Gastroesophageal sphincter (tissue), 3 donors: ENCODE results near the gene TESPA1.
"Not testable (repeated sequence)": the region's sequence is repeated elsewhere in the genome, so short reads cannot be mapped to it uniquely, and the experiment has no call there.

Experiments used
- POLR2A ChIP-seq, 2 donors: fragments of 450-650 bp; IDR thresholded peaks; one replicate each; pipeline ENCODE4 v1.6.1; 2017; ENCODE audit warnings: antibody characterized with exemption in 2 of 2, mild to moderate bottlenecking in 2 of 2, moderate library complexity in 1 of 2
- TF ChIP-seq, protein P1 (sequence below), 4 experiments: fragments of 200-600 bp in 2 of 4; fragments of 450-650 bp in 2 of 4; sonication (generic) in 1 of 4; IDR thresholded peaks; one replicate each; pipeline ENCODE4 v1.5.1; 2017 to 2019; ENCODE audit warnings: antibody characterized with exemption in 4 of 4, mild to moderate bottlenecking in 2 of 4, moderate library complexity in 2 of 4

DNA sequence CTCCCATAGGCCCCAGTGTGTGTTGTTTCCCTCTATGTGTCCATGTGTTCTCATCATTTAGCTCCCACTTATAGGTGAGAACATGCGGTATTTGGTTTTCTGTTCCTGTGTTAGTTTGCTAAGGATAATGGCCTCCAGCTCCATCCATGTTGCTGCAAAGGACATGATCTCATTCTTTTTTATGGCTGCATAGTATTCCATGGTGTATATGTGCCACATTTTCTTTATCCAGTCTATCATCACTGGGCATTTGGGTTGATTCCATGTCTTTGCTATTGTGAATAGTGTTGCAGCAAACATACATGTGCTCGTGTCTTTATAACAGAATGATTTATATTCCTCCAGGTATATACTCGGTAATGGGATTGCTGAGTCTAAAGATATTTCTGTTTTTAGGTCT lies 2.2 kb upstream of the TESPA1 start:
- TF ChIP-seq, protein P1, sequence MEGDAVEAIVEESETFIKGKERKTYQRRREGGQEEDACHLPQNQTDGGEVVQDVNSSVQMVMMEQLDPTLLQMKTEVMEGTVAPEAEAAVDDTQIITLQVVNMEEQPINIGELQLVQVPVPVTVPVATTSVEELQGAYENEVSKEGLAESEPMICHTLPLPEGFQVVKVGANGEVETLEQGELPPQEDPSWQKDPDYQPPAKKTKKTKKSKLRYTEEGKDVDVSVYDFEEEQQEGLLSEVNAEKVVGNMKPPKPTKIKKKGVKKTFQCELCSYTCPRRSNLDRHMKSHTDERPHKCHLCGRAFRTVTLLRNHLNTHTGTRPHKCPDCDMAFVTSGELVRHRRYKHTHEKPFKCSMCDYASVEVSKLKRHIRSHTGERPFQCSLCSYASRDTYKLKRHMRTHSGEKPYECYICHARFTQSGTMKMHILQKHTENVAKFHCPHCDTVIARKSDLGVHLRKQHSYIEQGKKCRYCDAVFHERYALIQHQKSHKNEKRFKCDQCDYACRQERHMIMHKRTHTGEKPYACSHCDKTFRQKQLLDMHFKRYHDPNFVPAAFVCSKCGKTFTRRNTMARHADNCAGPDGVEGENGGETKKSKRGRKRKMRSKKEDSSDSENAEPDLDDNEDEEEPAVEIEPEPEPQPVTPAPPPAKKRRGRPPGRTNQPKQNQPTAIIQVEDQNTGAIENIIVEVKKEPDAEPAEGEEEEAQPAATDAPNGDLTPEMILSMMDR (IDR thresholded peaks at IDR 0.05): not testable (repeated sequence)
- TF ChIP-seq POLR2A (IDR thresholded peaks at IDR 0.05): not testable (repeated sequence)
